KOPT-K1 (cell line): ENCODE data around the gene BACE1-AS.

Source experiments
- H3K27ac ChIP-seq: fragments of 200-600 bp; sonication (generic); 2 replicates; pipeline ENCODE4 v1.5.1; 2016; ENCODE audit warnings: antibody characterized with exemption, mild to moderate bottlenecking, low read depth, low read length; ENCODE audit not compliant: poor library complexity, severe bottlenecking
- H3K36me3 ChIP-seq: fragments of 200-600 bp; sonication (generic); 2 replicates; pipeline ENCODE4 v1.5.1; 2017; ENCODE audit warnings: antibody characterized with exemption, mild to moderate bottlenecking, low read length, moderate library complexity; ENCODE audit not compliant: insufficient read depth
- H3K9me3 ChIP-seq: fragments of 200-600 bp; sonication (generic); 2 replicates; pipeline ENCODE4 v1.5.1; 2017; ENCODE audit warnings: antibody characterized with exemption, low read length, mild to moderate bottlenecking; ENCODE audit not compliant: insufficient read depth, poor library complexity, severe bottlenecking

The BACE1-AS gene

GRCh38 chr11:117279711-117280376, 11.3 kb upstream of the BACE1-AS start:
- H3K9me3 ChIP-seq = no peaks in the 10 kb centered on the region
- H3K36me3 ChIP-seq = peaks cover 44% of the 10 kb centered on the region
- H3K27ac ChIP-seq = peak overlapping the region; percentile 37

GRCh38 chr11:117281159-117281558, 10.0 kb upstream of the BACE1-AS start:
- Histone ChIP-seq H3K36me3 (peaks cover 56% of the 10 kb centered on the region), H3K9me3 (no peaks in the 10 kb centered on the region), H3K27ac (no peak overlapping the region)

DNA sequence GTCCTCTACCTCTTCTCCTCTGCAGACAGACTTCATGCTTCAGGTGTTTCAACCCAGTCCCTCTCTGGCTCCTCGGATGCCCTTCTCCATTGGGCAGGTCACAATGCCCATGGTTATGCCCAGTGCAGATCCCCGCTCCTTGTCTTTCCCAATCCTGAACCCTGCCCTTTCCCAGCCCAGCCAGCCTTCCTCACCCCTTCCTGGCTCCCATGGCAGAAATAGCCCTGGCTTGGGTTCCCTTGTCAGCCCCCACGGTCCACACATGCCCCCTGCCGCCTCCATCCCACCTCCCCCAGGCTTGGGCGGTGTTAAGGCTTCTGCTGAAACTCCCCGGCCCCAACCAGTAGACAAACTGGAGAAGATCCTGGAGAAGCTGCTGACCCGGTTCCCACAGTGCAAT, 9.3 kb upstream of the BACE1-AS start:
- no peaks in the 10 kb centered on the region for H3K9me3 ChIP-seq
- H3K36me3 ChIP-seq = peaks cover 56% of the 10 kb centered on the region
- no peak overlapping the region for H3K27ac ChIP-seq

- H3K9me3 ChIP-seq = no peaks in the 10 kb centered on the region
- no peak overlapping the region for H3K27ac ChIP-seq
- H3K36me3 ChIP-seq = peaks cover 56% of the 10 kb centered on the region
Measured at GRCh38 chr11:117282956-117283355, 8.2 kb upstream of the BACE1-AS start.

DNA sequence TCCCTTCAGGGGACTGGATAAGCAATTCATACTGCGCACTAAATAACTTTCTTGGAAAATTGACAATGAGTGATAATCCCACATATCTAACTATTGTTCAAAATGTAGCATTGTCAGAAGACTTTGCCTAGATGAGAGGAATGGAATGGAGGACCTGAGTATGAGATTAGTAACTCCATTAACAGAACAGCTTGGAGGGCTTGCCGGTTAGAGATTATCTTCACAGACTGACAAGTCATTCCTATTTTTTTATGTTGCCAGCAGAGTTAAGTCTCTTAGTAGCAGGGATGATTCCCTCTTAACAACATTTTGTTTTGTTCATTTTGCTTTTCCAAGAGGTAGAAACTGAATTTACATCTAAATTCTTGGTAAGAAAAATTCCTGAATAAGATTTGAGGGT, 7.1 kb upstream of the BACE1-AS start:
- Histone ChIP-seq H3K27ac (no peak overlapping the region), H3K36me3 (peaks cover 57% of the 10 kb centered on the region), H3K9me3 (no peaks in the 10 kb centered on the region)

DNA sequence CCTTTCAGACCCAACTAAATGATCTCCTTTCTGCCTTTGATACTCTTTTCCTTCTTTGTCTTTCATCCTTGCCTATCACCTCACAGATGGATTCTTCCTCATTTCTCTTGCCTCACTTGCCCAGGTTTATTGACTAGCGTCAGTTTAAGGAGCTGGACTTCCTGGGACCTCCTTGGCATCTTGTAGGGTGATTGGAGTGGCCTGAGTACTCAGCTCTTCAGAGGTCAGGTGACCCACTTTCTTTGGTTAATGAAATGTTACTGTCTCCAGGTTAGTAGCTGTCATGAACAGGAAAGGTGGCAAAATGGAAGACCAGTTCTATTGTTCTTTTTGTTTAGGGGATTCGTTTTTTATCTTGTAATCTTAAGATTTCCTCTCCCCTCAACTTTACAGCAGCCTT, 4.6 kb upstream of the BACE1-AS start:
- Histone ChIP-seq H3K27ac (no peak overlapping the region), H3K9me3 (no peaks in the 10 kb centered on the region), H3K36me3 (peaks cover 52% of the 10 kb centered on the region)

DNA sequence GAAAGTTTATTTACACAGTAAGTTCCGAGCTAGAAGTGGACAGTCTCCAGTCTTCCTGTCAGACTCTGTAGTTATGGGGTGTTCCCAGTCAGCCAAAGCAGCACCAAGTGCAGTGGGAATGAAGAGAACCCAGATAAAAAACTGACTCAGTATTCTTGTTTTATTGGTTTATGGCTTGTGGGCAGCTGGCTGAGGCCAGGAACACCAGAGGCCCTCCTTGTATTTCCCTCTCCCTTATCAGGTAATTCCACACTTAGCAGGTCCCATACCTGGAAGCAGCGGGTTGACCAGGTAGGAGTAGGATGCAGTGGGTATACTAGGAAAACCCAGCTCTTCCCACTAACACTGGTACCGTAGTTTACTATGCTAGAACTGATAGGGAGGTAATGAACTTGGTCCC, 3.5 kb upstream of the BACE1-AS start:
- Histone ChIP-seq H3K36me3 (peaks cover 41% of the 10 kb centered on the region), H3K27ac (no peak overlapping the region), H3K9me3 (no peaks in the 10 kb centered on the region)

DNA sequence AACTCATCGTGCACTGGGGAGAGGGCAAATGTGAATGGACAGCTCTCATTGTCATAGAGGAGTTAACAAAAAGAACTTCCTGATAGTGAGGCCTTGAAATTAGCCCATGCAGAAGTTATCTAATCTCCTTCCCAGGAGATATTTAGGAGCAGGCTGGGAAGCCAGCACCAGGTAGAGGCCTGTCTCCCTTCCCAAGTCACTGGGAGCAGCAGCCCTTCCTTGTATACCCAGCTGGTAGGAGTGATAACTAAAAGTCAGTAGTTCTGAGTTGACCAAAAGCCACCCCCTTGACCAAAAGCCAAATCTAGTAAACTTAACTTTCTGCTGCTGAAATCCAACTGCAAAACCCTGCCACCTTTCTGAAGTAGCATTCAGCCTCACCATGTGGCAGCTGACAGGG, 1.4 kb upstream of the BACE1-AS start:
- Histone ChIP-seq H3K27ac (no peak overlapping the region), H3K36me3 (peaks cover 21% of the 10 kb centered on the region), H3K9me3 (no peaks in the 10 kb centered on the region)

- H3K27ac ChIP-seq = no peak overlapping the region
- H3K9me3 ChIP-seq = no peaks in the 10 kb centered on the region
- peaks cover 8% of the 10 kb centered on the region; the same call in 1 of the 2 replicates for H3K36me3 ChIP-seq
Measured at GRCh38 chr11:117292616-117293015, 1.5 kb downstream of the BACE1-AS start.

- Histone ChIP-seq H3K36me3 (no peaks in the 10 kb centered on the region), H3K27ac (no peak overlapping the region), H3K9me3 (no peaks in the 10 kb centered on the region)
Measured at GRCh38 chr11:117295438-117296137, 4.4 kb downstream of the BACE1-AS start.

DNA sequence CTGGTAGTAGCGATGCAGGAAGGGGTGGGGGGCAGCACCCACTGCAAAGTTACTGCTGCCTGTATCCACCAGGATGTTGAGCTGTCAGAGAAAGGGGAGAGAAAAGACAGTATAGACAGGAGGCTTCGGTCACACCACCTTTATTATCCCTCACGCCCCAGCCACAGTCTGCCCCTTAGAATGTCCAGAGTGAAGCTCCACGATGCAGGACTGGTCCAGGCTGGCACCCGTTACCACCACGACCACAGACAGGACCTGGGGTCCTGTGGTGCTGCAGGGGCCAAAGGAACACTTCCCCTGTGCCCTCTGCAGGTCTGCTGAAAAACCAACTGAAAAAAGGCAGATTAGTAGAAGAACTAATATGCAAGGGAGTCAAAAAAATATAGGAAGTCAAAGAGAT, 5.7 kb downstream of the BACE1-AS start:
- H3K27ac ChIP-seq = no peak overlapping the region
- no peaks in the 10 kb centered on the region for H3K36me3 ChIP-seq
- no peaks in the 10 kb centered on the region for H3K9me3 ChIP-seq

DNA sequence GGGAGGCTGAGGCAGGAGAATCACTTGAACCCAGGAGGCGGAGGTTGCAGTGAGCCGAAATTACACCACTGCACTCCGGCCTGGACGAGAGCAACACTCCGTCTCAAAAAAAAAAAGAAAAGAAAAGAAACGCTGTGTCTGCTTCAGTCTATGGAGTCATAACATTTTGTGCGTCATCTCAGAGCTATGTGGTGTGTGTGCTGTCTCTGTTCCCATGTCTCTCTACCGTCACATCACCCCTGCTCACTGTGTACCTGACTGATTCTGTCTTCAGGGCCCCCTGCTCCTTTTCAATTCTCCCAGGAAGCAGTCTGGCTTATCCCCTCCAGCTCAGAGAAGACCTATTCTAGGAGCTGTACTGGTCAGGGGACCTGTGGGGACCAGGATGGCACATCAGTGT, 7.0 kb downstream of the BACE1-AS start:
- no peak overlapping the region for H3K27ac ChIP-seq
- no peaks in the 10 kb centered on the region for H3K36me3 ChIP-seq
- no peaks in the 10 kb centered on the region for H3K9me3 ChIP-seq

DNA sequence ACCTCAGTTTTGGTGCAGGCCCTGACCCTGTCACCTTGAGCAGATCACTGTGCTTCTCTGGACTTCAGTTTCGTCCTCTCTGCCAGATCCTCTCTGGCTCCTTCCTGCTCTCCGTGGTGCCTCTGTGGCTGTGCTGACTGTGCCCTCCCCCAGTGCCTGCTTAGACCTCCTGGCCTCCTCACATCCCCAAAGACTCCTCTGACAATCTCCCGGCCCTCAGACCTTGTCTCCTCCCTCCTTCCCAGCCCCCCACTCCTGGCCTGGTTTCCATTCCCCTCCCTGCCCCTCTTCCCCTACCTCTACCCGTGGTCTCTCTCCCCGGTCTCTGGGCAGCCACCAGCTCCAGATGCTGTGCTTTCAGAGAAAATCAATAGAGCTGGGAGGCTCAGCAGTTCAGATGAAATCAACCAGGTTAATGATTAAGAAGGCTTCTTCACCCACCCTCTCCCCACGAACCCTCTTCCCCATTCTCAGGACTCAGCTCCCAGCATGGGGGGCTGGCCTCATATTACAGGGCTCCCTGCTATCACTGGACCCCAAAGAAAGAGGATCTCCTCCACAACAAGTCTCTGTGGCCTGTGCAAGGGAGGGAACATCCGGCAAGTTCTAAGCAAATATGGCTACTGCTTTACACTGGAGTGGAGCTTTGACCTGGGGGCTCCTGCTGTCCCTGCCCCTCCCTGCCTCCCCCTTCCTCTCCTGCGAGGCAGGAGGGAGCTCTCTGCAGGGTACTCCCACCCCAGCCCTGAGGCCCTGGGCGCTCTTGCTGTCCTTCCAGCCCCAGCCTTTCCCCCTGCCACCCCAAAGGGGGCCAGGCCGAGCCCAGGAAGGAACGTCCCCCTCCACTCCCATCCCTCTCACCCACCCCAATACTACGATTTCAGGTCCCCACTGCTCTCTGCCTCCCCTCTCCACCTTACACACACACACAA, 8.5 kb downstream of the BACE1-AS start:
- no peak overlapping the region for H3K27ac ChIP-seq
- H3K36me3 ChIP-seq = no peaks in the 10 kb centered on the region
- no peaks in the 10 kb centered on the region for H3K9me3 ChIP-seq

GRCh38 chr11:117300283-117300663, 9.1 kb downstream of the BACE1-AS start:
- Histone ChIP-seq H3K9me3 (no peaks in the 10 kb centered on the region), H3K36me3 (no peaks in the 10 kb centered on the region), H3K27ac (no peak overlapping the region)

DNA sequence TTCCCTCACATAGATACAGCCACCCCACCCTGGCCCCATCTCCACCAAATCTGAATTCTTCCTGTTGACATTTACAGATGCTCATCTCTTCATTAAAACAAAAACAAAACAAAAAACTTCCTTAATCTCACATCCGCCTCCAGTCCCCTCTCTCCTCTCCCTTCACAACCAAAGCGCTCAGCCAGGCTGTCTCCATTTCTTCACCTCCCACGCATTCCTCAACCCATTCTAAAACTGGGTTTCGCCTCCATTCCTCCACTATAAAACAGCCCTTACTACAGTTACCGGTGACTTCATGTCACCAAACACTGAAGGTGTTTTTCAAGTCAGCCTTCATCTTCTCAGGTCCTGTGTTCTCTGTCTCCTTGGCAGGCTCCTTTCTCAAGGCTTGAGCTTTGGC, 9.6 kb downstream of the BACE1-AS start:
- no peak overlapping the region for H3K27ac ChIP-seq
- no peaks in the 10 kb centered on the region for H3K9me3 ChIP-seq
- H3K36me3 ChIP-seq = no peaks in the 10 kb centered on the region
